MM.1S (cell line): ENCODE results near the gene PPP2R5E.

Source experiments
- DNase-seq: peaks from one replicate; pipeline ENCODE4 v3.0.0-alpha.2; 2015
- H2AFZ ChIP-seq: fragments of 300-600 bp; sonication (generic); 2 replicates; pipeline ENCODE4 v1.6.0; 2016; ENCODE audit warnings: antibody characterized with exemption, low read length
- H3F3A ChIP-seq: fragments of 300-600 bp; sonication (generic); 2 replicates; pipeline ENCODE4 v1.6.1; 2016; ENCODE audit warnings: mild to moderate bottlenecking, antibody characterized with exemption, low read length, moderate library complexity, mixed read lengths; ENCODE audit not compliant: insufficient read depth
- H3K27ac ChIP-seq: fragments of 300-600 bp; sonication (generic); 2 replicates; pipeline ENCODE4 v1.5.1; 2016; ENCODE audit warnings: mild to moderate bottlenecking, low read length
- H3K27me3 ChIP-seq: fragments of 300-600 bp; sonication (generic); replicated peaks from 2 replicates; pipeline ENCODE4 v1.6.0; 2016; ENCODE audit warnings: low read length; ENCODE audit not compliant: insufficient read depth
- H3K36me3 ChIP-seq: fragments of 300-600 bp; sonication (generic); replicated peaks from 2 replicates; pipeline ENCODE4 v1.6.1; 2016; ENCODE audit warnings: mild to moderate bottlenecking, low read length, mixed read lengths; ENCODE audit not compliant: insufficient read depth
- H3K4me1 ChIP-seq: fragments of 300-600 bp; sonication (generic); 2 replicates; pipeline ENCODE4 v1.6.1; 2016; ENCODE audit warnings: low read length, mixed read lengths
- H3K4me2 ChIP-seq: fragments of 300-600 bp; sonication (generic); 2 replicates; pipeline ENCODE4 v1.6.0; 2016; ENCODE audit warnings: low read depth, low read length
- H3K4me3 ChIP-seq: fragments of 300-600 bp; sonication (generic); 2 replicates; pipeline ENCODE4 v1.5.1; 2016; ENCODE audit warnings: low read length, mixed read lengths
- H3K79me2 ChIP-seq: fragments of 300-600 bp; sonication (generic); 2 replicates; pipeline ENCODE4 v1.6.1; 2016; ENCODE audit warnings: mixed run types, low read length, mixed read lengths
- H3K9ac ChIP-seq: fragments of 300-600 bp; sonication (generic); 2 replicates; pipeline ENCODE4 v1.6.1; 2016; ENCODE audit warnings: low read length, mixed read lengths
- H3K9me2 ChIP-seq: fragments of 300-600 bp; sonication (generic); replicated peaks from 2 replicates; pipeline ENCODE4 v1.6.1; 2016; ENCODE audit warnings: mild to moderate bottlenecking, low read length, mixed read lengths; ENCODE audit not compliant: insufficient read depth
- H3K9me3 ChIP-seq: fragments of 300-600 bp; sonication (generic); replicated peaks from 2 replicates; pipeline ENCODE4 v1.6.1; 2016; ENCODE audit warnings: mild to moderate bottlenecking, low read length, mixed read lengths; ENCODE audit not compliant: insufficient read depth
- H4K20me1 ChIP-seq: fragments of 300-600 bp; sonication (generic); 2 replicates; pipeline ENCODE4 v1.6.1; 2016; ENCODE audit warnings: mild to moderate bottlenecking, low read length, moderate library complexity, mixed read lengths; ENCODE audit not compliant: insufficient read depth
- CTCF ChIP-seq: fragments of 300-600 bp; sonication (generic); IDR thresholded peaks from 2 replicates; pipeline ENCODE4 v1.5.1; 2016; ENCODE audit warnings: antibody characterized with exemption, low read length, mixed read lengths
- EZH2 ChIP-seq: fragments of 300-600 bp; sonication (generic); optimal IDR thresholded peaks from 2 replicates; pipeline ENCODE3; 2017; ENCODE audit warnings: low read depth, mild to moderate bottlenecking, antibody characterized with exemption, low read length, mixed read lengths
- EZH2phosphoT487 ChIP-seq: fragments of 300-600 bp; sonication (generic); IDR thresholded peaks from 2 replicates; pipeline ENCODE4 v1.6.1; 2018; ENCODE audit warnings: antibody characterized with exemption, low read length

PPP2R5E gene

DNA sequence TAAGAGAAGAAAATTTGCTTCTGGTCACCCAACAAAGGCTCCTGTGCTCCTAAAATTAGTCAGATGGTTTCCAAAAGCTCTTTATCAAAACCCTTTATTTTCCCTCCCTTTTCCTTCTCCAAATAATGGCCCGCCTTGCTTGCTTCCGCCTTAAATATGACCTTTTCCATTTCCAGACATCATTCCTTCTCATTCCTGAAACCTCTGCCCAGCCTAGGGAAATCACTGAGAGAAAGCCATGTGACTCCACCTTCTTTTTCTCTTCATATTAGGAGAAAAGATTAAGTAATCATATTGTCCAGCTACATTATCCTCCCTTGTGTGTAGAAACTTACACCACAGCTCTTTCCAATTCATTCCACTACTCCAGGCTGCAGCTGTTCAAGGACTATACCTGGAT lies 148.7 kb downstream of the PPP2R5E start:
- Histone ChIP-seq H2AFZ (no peak overlapping the region), H3K9me3 (no peaks in the 10 kb centered on the region)
- TF ChIP-seq CTCF (no peak), EZH2 (no peak), EZH2phosphoT487 (no peak)

GRCh38 chr14:63393012-63393411 lies 150.2 kb downstream of the PPP2R5E start:
- Histone ChIP-seq H4K20me1 (no peaks in the 10 kb centered on the region), H3K9me3 (no peaks in the 10 kb centered on the region), H3K9ac (no peak overlapping the region), H3K4me2 (no peak overlapping the region), H3K4me1 (no peaks in the 10 kb centered on the region), H3K4me3 (no peak overlapping the region), H3K27me3 (no peaks in the 10 kb centered on the region), H3K27ac (no peak overlapping the region), H3K9me2 (no peaks in the 10 kb centered on the region), H2AFZ (no peak overlapping the region), H3K79me2 (no peaks in the 10 kb centered on the region), H3F3A (no peaks in the 10 kb centered on the region), H3K36me3 (no peaks in the 10 kb centered on the region)
- DNase-seq, result no peak
- no peak for TF ChIP-seq CTCF
- TF ChIP-seq EZH2, result no peak
- no peak for TF ChIP-seq EZH2phosphoT487

More for the DNA sequence above, 148.7 kb downstream of the PPP2R5E start:
- DNase-seq, result no peak
- Histone ChIP-seq H3K9me2 (no peaks in the 10 kb centered on the region), H3F3A (no peaks in the 10 kb centered on the region), H3K27me3 (no peaks in the 10 kb centered on the region), H3K36me3 (no peaks in the 10 kb centered on the region), H3K4me2 (no peak overlapping the region), H3K4me3 (no peak overlapping the region), H3K27ac (no peak overlapping the region), H3K79me2 (no peaks in the 10 kb centered on the region), H4K20me1 (no peaks in the 10 kb centered on the region), H3K4me1 (no peaks in the 10 kb centered on the region), H3K9ac (no peak overlapping the region)

DNA sequence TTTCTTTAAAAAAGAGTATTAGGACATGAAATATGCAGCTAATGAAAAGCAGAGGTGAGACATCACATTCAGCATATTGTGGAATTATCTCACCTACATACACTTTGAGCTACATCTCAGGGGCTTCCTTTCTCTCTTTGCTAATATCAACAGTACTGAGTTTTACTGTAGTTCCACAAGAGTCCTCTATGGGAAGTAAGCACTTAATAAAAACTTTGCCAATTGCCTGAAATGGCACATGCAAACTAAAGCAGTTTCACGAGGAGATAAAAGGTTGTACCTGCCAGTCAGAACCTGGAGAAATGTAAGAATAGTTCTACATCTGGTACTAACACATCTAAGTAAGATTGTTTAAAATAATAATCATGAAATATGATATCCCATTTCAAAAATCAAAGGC lies 150.9 kb downstream of the PPP2R5E start:
- Histone ChIP-seq H3K9me2 (no peaks in the 10 kb centered on the region), H3K27ac (no peak overlapping the region), H3K79me2 (no peaks in the 10 kb centered on the region), H3K4me3 (no peak overlapping the region), H3K4me1 (no peaks in the 10 kb centered on the region), H4K20me1 (no peaks in the 10 kb centered on the region), H3K4me2 (no peak overlapping the region), H3K9ac (no peak overlapping the region), H3F3A (no peaks in the 10 kb centered on the region), H3K27me3 (no peaks in the 10 kb centered on the region), H2AFZ (no peak overlapping the region), H3K9me3 (no peaks in the 10 kb centered on the region), H3K36me3 (no peaks in the 10 kb centered on the region)
- DNase-seq, result no peak
- TF ChIP-seq EZH2phosphoT487 (no peak), CTCF (no peak), EZH2 (no peak)
